ENCODE measurements around the gene KLK13. TPM values are rescaled to one million over a fixed set of nuclear protein-coding genes. Genes with fewer than 3 reads are reported as not detected.

Gene KLK13
- total RNA-seq, 2 experiments from 2014 or later = not detected

DNA sequence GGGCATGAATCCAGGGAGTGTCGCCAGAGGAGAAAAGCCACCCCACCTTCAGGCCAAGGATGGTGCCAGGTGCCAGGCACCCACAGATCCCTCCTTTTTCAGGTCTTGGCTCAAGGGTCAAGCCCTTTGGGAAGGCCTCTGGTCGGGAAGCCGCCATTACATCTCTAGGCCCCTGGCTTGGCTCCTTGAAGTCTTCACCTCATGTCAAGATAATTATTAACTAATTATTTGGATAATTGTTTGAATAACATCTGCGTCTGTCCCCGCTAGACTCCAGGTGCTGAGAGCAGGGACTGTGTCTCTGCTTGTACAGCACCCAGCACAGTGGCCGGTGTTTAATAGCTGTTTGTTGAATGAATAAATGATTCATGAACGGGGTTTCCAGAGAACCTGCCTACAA is 1.2 kb downstream of the KLK13 start:
- intact Hi-C loops (cut with micrococcal nuclease) = no loop called here
- ATAC-seq (no peak), DNase-seq (no peak)
- Mint-ChIP-seq H3K4me1 (ENCODE audit: low read depth) (peaks cover 2% of the 10 kb centered on the region), H3K9me3 (no peaks in the 10 kb centered on the region), H3K4me3 (no peak overlapping the region), H3K27ac (no peak overlapping the region), H3K27me3 (peaks cover 35% of the 10 kb centered on the region), H3K36me3 (ENCODE audit: low read depth) (no peaks in the 10 kb centered on the region)
- CTCF ChIA-PET = no interaction called here
- TF ChIP-seq, protein P1, sequence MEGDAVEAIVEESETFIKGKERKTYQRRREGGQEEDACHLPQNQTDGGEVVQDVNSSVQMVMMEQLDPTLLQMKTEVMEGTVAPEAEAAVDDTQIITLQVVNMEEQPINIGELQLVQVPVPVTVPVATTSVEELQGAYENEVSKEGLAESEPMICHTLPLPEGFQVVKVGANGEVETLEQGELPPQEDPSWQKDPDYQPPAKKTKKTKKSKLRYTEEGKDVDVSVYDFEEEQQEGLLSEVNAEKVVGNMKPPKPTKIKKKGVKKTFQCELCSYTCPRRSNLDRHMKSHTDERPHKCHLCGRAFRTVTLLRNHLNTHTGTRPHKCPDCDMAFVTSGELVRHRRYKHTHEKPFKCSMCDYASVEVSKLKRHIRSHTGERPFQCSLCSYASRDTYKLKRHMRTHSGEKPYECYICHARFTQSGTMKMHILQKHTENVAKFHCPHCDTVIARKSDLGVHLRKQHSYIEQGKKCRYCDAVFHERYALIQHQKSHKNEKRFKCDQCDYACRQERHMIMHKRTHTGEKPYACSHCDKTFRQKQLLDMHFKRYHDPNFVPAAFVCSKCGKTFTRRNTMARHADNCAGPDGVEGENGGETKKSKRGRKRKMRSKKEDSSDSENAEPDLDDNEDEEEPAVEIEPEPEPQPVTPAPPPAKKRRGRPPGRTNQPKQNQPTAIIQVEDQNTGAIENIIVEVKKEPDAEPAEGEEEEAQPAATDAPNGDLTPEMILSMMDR (IDR thresholded peaks at IDR 0.05) = no peak
- POLR2A ChIA-PET = no interaction called here

DNA sequence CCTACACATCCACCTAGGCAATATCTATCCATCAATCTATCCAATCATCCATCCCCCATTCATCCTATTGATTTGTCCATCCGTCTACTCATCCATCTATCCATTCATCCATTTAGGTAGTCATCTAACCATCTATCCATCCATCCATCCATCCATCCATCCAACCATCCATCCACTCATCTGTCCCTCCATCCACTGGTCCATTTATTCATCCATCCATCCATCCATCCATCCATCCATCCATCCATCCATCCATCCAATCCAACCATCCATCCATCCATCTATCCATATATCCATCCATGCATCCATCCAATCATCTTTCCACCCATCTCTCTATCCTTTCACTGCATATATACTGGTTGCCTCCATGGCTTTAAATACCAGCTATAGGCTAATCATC is 3.9 kb downstream of the KLK13 start:
- H3K4me1 Mint-ChIP-seq (ENCODE audit: low read depth) = peaks cover 2% of the 10 kb centered on the region
- H3K9me3 Mint-ChIP-seq = no peaks in the 10 kb centered on the region
- POLR2A ChIA-PET = no interaction called here
- intact Hi-C loops (cut with micrococcal nuclease) = no loop called here
- no peak overlapping the region for H3K4me3 Mint-ChIP-seq
- H3K36me3 Mint-ChIP-seq (ENCODE audit: low read depth) = no peaks in the 10 kb centered on the region
- H3K27me3 Mint-ChIP-seq = peaks cover 27% of the 10 kb centered on the region
- ATAC-seq (no peak), DNase-seq (no peak)
- no peak overlapping the region for H3K27ac Mint-ChIP-seq
- TF ChIP-seq, protein P1 (IDR thresholded peaks at IDR 0.05) = no peak
- CTCF ChIA-PET = no interaction called here

DNA sequence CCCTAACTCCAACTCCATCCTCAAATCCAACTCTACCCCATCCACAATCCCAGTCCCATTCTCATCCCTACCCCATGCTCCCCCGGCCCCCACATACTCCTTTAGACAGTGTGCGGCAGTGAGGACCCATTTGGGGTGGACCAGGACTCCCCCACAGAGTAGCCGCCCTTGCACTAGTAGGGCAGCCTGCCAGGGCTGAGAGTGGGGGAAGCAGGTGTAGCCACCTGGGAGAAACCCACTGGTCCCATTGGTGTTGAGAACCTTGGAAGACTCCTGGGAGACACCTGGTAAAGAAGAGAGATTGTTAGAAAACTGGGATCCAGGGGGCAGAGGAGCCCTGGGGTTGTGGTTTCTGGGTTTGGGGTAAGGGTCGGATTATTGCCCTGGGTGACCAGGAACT is 4.6 kb downstream of the KLK13 start:
- POLR2A ChIA-PET = no interaction called here
- CTCF ChIA-PET = no interaction called here
- no peaks in the 10 kb centered on the region for H3K36me3 Mint-ChIP-seq (ENCODE audit: low read depth)
- no peaks in the 10 kb centered on the region for H3K9me3 Mint-ChIP-seq
- H3K27ac Mint-ChIP-seq = no peak overlapping the region
- ATAC-seq (no peak), DNase-seq (no peak)
- peaks cover 2% of the 10 kb centered on the region for H3K4me1 Mint-ChIP-seq (ENCODE audit: low read depth)
- intact Hi-C loops (cut with micrococcal nuclease) = no loop called here
- H3K27me3 Mint-ChIP-seq = peaks cover 24% of the 10 kb centered on the region
- TF ChIP-seq, protein P1 (IDR thresholded peaks at IDR 0.05) = no peak
- no peak overlapping the region for H3K4me3 Mint-ChIP-seq

DNA sequence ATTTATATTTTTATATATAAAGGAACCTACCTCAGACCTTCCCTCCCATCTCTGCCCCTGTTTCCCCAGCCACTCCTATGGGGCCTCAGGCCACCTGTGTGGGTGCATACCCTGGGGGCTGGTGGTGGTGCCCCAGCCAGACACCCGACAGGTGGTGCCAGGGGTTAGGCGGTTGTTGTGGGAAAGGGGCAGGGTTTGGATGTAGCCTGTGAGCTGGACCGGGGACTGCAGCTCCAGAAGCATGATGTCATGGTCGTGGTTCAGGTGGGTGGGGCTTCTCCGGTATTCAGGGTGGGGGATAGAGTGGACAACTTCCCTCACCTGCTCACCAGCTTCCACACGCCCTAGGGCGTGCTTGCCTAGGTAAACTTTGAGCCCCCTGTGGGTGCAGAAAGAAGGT is 5.2 kb downstream of the KLK13 start:
- DNase-seq (no peak), ATAC-seq (no peak)
- ChIA-PET POLR2A (interaction anchor here (0.6 kb wide), 1 partner anchor 54 kb away, joined by 3 read pairs; no protein-coding TSS in a partner anchor), CTCF (no interaction called here)
- intact Hi-C loops (cut with micrococcal nuclease) = no loop called here
- peaks cover 24% of the 10 kb centered on the region for H3K27me3 Mint-ChIP-seq
- H3K4me3 Mint-ChIP-seq = no peak overlapping the region
- TF ChIP-seq, protein P1 (IDR thresholded peaks at IDR 0.05) = no peak
- no peaks in the 10 kb centered on the region for H3K36me3 Mint-ChIP-seq (ENCODE audit: low read depth)
- no peaks in the 10 kb centered on the region for H3K9me3 Mint-ChIP-seq
- no peaks in the 10 kb centered on the region for H3K4me1 Mint-ChIP-seq (ENCODE audit: low read depth)
- H3K27ac Mint-ChIP-seq = no peak overlapping the region

DNA sequence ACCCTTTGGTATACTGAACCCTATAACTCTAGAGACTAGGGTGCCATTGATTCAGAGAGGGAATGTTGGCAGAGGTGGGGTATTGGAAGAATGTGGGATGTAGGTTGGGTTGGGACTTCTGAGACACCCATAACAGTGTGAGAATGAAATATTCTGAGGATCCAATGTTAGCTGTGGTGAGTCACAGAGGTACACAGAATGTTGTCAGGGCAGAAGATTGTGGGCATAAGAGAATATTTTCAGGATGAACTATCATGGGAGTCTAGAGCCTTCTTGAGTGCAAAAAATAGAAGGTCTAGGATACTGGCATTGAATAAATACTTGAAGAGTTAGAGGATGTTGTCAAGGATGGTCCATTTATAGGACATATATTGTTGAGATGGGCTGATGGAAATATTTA is 9.0 kb downstream of the KLK13 start:
- ChIA-PET POLR2A (no interaction called here), CTCF (no interaction called here)
- Mint-ChIP-seq H3K27ac (no peak overlapping the region), H3K9me3 (no peaks in the 10 kb centered on the region), H3K27me3 (peaks cover 19% of the 10 kb centered on the region), H3K36me3 (ENCODE audit: low read depth) (no peaks in the 10 kb centered on the region), H3K4me1 (ENCODE audit: low read depth) (no peaks in the 10 kb centered on the region), H3K4me3 (no peak overlapping the region)
- DNase-seq (no peak), ATAC-seq (no peak)
- intact Hi-C loops (cut with micrococcal nuclease) = no loop called here
- TF ChIP-seq, protein P1 (IDR thresholded peaks at IDR 0.05) = no peak
